GM20431 (cell line): ENCODE data around the gene NGEF.

Experiments used
- in situ Hi-C: fragments of 300-500 bp; cut with MseI, MboI; formaldehyde crosslinking; loops from one replicate; pipeline ENCODE4 v1.15.0; 2020; ENCODE audit warnings: low sequenced_read_pairs; ENCODE audit not compliant: unreplicated experiment

NGEF gene

DNA sequence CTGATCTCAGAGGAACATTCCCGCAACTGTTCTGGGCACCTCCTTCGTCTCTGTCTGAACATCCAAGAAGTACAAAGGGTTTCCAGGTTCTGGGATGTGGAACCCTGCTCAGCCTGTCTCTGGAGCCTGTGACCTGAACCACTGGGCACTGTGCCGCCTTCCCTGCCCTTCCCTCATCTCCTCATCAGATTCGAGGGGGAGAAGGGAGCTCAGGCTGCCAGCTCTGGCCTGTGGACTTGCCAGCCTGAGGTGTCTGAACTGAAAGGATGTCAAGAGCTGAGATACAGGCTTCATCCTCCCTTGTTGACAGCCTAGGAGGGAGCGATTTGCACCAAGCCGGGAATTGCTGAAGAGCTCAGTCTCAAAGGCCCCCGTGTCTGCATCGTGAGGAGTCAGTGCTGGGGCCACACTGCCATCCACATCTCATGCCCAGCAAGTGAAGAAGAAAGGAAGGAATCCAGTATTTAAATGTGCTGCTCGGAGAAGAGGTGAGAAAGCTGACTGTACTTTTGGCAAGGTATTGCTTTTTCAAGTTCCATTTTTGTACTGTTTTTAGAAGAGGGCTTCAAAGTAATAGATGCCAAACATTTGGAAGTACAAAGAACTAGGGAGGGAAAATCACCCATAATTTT lies 32.0 kb upstream of the NGEF start:
- in situ Hi-C loops = loop anchor here (25.0 kb wide), 1 partner anchor 433 kb away; no protein-coding TSS in a partner anchor

DNA sequence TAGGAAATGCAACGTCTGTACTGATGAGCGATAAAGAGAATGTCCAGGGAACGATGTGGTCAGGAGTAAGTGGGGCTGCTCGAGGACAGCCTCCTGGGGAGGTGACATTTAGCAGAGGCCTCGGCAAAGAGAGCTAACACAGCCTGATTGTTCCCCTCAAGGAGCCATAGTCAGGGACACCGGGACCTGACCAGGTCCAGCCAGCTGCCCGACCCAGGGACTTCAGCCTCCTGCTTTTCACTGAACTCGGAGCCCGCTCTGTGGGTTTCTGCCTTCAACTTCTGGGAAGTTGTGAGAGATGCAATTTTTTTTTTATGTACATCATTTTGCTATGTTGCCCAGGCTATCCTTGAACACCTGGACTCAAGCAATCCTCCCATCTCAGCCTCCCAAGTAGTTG lies 29.5 kb upstream of the NGEF start:
- in situ Hi-C loops = loop anchor here (25.0 kb wide), 1 partner anchor 430 kb away; no protein-coding TSS in a partner anchor

DNA sequence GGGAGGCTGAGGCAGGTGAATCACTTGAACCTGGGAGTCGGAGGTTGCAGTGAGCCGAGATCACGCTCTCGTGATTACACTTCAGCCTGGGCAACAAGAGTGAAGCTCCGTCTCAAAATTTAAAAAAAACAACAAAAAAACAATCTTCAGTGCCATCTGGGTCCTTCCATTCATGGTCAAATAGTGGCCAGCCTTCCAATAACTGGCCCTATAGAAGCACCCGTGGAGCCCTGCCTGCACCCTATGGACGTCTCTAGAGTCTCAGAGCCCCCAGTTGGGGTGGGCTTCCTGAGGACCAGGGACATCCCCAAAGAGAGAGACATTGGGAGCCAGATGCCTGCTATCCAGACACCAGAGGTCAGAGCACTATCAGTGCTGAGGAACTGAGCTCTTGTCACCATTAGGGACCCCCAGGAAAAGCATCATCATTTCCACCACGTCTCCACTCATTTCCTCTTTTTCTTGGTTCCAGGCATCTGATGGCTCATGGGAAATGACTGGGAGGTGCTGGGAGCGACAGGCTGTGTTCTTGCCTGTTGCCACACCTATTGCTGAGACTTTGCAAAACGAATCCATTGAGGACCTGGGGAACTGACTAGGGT lies 28.8 kb upstream of the NGEF start:
- in situ Hi-C loops = loop anchor here (25.0 kb wide), 1 partner anchor 430 kb away; no protein-coding TSS in a partner anchor

GRCh38 chr2:233040571-233040970 lies 27.5 kb upstream of the NGEF start:
- in situ Hi-C loops = loop anchor here (25.0 kb wide), 1 partner anchor 428 kb away; no protein-coding TSS in a partner anchor

- in situ Hi-C loops = loop anchor here (25.0 kb wide), 1 partner anchor 428 kb away; no protein-coding TSS in a partner anchor
Observed at GRCh38 chr2:233039846-233040530, 26.9 kb upstream of the NGEF start.

- in situ Hi-C loops = loop anchor here (25.0 kb wide), 1 partner anchor 427 kb away; no protein-coding TSS in a partner anchor
Observed at GRCh38 chr2:233039212-233039845, 26.3 kb upstream of the NGEF start.

DNA sequence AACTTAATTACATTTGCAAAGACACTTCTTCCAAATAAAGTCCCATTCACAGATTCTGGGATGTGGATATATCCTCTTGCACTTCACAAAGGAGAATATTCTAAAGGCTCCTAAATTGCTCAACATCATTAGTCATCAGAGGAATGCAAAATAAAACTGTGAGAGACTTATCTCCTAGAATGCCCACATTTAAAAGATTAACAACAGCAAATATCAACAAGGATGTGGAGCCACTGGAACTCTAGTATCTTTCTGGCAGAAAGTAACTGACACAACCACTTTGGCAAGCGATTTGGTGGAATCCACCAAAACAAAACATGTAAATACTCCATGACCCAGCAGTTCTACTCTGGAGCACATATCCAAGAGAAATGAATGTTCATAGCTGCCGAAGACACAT lies 24.0 kb upstream of the NGEF start:
- in situ Hi-C loops = loop anchor here (25.0 kb wide), 1 partner anchor 425 kb away; no protein-coding TSS in a partner anchor

DNA sequence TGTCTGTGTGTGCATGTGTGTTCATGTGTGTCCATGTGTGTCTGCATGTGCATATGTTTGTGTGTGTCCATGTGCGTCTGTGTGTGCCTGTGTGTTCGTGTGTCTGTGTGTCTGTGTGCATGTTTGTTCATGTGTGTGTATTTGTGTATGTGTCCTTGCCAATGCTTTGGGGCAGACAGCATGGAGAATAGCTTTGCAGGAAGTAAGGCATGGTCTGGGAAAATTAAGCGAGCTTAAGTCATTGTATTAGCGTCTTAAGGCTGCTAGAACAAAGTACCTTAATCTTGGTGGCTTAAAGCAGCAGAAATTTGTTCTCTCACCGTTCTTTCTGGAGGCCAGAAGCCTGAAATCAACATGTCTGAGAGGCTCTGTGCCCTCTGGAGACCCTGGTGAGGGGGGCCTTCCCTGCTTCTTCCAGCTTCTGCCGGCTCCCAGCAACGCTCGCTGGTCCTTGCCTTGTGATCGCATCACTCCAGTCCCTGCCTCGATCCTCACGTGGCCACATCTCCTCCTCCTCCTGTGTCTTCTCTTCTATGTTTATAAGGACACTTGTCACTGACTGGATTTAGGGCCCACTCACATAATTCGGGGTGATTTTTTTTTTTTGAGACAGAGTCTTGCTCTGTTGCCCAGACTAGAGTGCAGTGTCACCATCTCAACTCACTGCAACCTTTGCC lies 23.2 kb upstream of the NGEF start:
- in situ Hi-C loops = loop anchor here (25.0 kb wide), 1 partner anchor 424 kb away; no protein-coding TSS in a partner anchor

GRCh38 chr2:233035426-233036161 lies 22.5 kb upstream of the NGEF start:
- in situ Hi-C loops = loop anchor here (25.0 kb wide), 1 partner anchor 423 kb away; no protein-coding TSS in a partner anchor

DNA sequence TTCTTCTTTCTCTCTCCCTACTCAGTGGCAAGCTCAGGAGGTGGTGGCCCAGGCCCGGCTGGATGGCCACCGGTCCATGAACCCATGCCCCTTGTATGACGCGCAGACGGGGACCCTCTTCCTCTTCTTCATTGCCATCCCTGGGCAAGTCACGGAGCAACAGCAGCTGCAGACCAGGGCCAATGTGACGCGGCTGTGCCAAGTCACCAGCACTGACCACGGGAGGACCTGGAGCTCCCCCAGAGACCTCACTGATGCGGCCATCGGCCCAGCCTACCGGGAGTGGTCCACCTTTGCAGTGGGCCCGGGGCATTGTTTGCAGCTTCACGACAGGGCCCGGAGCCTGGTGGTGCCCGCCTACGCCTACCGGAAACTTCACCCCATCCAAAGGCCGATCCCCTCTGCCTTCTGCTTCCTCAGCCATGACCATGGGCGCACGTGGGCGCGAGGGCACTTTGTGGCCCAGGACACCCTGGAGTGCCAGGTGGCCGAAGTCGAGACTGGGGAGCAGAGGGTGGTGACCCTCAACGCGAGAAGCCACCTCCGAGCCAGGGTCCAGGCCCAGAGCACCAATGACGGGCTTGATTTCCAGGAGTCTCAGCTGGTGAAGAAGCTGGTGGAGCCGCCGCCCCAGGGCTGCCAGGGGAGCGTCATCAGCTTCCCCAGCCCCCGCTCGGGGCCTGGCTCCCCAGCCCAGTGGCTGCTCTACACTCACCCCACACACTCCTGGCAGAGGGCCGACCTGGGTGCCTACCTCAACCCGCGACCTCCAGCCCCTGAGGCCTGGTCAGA lies 21.2 kb upstream of the NGEF start:
- in situ Hi-C loops = loop anchor here (25.0 kb wide), 1 partner anchor 422 kb away; no protein-coding TSS in a partner anchor

DNA sequence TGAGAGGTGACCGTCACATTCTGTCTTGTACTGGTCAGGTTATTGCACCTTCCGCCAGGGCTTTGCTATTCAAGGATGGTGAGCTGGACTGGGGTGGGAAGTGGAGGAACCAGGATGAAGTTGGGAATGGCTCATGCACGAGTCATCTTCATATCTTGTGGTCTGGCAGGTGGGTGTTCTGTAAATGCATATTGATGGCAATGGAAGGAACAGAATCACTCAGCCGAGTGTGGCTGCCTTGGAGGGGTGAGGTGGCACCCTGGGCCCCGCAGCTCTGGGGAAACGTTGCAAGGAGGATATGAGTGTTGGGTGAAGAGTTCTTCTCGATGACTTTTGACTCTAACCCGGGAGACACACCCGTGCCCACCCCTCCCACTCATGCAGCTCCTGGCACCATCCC lies 20.6 kb upstream of the NGEF start:
- in situ Hi-C loops = loop anchor here (25.0 kb wide), 1 partner anchor 421 kb away; no protein-coding TSS in a partner anchor

DNA sequence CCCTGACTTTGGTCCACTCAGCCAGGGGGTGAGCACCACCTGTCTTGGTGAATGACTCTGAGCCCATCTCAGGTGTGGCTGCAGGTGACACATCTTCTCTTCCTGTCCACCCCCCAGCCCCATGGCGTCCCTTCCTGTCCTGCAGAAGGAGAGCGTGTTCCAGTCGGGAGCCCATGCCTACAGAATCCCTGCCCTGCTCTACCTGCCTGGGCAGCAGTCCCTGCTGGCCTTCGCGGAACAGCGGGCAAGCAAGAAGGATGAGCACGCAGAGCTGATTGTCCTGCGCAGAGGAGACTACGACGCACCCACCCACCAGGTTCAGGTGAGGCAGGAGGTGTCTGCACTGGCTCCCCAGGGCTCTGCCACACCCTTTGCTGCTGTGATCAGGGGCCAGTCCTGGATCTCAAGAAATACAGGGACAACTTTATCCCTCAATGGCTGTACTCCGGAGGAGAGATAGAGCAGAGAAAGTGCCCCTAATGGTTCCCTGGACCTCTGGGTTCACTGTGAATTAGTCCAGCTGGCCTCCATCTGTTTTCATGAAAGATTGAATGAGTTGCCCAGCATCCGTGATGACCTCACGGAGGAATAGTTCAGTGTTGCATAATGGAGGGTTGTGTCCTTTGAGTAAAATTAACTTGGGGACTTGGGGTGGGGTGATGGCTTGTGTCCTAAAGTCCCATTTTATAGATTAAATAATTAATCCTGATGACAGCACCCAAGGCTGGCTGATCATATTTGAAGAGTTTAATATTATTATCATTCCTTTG lies 19.7 kb upstream of the NGEF start, which contains the start of gene NEU2:
TSS of gene NEU2 (plus strand) at position 122 of the 770 bp plus-strand sequence. CDS start at position 122, 0 bp downstream.
- in situ Hi-C loops = loop anchor here (25.0 kb wide), 1 partner anchor 420 kb away; no protein-coding TSS in a partner anchor

DNA sequence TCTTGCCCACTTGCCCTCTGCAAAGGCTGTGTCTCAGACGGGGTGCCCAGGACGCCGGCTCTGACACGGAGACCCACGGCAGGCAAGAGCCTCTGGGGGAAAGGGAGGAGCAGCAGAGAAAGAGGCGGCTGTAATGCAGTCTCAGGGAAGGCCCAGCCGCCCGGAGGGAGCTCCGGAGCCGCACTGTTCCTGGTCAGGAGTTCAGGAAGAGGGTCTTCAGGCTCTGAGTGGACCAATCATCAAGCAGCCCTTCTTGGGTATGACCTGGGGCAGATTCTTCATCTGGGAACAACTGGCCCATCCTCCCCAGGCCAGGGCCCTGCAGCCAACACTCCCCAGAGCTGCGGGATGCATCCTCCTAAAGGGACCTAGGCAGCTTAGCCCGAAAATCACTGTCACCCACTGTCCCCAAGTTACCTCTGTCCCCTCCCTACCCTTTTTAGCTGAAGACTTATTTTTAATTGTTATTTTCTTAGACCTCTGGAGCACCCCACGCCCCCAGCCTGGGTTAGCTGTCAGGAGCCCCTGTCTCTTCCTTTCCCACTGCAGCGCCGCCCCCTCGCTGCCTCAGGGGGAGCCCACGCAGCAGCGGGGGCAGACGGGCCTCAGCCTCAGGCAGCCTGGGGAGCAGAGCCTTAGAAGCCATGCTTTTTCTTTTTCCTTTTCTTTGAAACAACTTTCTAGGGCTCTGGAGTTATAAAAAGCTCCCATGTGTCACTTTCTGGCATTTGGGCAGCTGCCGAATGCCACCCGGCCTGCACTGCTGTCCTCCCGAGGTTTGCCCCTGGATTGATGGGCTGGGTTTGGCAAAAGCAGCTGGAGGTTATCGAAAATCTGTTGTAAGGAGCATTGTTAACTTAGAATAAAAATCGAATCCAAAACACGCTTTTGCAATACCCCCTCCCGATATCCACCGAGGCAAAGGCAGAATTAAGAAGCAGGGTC lies 18.8 kb upstream of the NGEF start:
- in situ Hi-C loops = loop anchor here (25.0 kb wide), 1 partner anchor 420 kb away; no protein-coding TSS in a partner anchor

GRCh38 chr2:233029321-233029720 lies 16.3 kb upstream of the NGEF start:
- in situ Hi-C loops = loop anchor here (25.0 kb wide), 1 partner anchor 417 kb away; no protein-coding TSS in a partner anchor

DNA sequence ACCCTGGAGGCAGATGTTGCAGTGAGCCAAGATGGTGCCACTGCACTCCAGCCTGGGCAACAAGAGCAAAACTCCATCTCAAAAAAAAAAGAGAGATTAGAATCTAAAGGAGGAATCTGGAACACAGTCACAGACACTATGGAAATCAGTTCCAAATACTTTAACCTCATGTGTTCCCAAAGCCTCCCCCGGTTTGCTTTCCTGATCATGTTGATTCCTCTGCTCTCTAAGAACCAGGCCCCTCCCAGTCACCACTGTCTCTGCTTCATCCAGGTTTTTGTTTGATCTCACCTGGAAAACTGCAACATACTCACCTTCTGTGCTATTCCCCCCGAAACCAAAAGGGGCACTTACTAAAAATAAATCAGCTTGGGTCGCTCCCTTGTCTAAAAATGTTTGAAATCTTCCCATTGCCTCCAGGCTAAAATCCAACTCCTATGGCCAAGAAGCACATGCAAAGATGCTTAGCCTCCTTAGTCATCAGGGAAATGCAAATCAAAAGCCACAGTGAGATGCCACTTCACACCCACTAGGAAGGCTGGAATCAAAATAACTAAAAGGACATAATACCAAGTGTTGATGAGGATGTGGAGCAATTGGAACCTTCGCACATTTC lies 13.2 kb upstream of the NGEF start:
- in situ Hi-C loops = loop anchor here (25.0 kb wide), 1 partner anchor 414 kb away; no protein-coding TSS in a partner anchor
